ENCODE measurements around the gene DHH.

DNA sequence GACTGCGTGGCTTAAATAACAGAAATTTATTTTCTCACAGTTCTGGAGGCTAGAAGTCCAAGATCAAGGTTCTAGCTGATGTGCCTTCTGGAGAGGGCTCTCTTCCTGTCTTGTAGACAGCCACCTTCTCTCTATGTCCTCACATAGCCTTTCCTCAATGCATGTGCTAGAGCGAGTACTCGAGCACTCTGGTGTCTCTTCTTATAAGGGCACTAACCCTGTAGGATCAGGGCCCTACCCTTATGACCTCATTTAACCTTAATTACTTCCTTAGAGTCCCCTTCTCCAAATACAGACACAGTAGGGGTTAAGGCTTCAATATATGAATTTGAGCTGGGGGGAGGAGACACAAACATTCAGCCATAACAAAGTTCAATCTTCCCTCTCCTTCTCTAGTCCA is 10.2 kb downstream of the DHH start:
- TF ChIP-seq, protein P1, sequence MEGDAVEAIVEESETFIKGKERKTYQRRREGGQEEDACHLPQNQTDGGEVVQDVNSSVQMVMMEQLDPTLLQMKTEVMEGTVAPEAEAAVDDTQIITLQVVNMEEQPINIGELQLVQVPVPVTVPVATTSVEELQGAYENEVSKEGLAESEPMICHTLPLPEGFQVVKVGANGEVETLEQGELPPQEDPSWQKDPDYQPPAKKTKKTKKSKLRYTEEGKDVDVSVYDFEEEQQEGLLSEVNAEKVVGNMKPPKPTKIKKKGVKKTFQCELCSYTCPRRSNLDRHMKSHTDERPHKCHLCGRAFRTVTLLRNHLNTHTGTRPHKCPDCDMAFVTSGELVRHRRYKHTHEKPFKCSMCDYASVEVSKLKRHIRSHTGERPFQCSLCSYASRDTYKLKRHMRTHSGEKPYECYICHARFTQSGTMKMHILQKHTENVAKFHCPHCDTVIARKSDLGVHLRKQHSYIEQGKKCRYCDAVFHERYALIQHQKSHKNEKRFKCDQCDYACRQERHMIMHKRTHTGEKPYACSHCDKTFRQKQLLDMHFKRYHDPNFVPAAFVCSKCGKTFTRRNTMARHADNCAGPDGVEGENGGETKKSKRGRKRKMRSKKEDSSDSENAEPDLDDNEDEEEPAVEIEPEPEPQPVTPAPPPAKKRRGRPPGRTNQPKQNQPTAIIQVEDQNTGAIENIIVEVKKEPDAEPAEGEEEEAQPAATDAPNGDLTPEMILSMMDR (IDR thresholded peaks at IDR 0.05; ENCODE audit: extremely low read depth in 1 of 2, insufficient read depth in 1 of 2, low read depth in 1 of 2, low read length in 2 of 2), result no peak
- TF ChIP-seq POLR2A (IDR thresholded peaks at IDR 0.05; ENCODE audit: low read depth, low read length), result no peak
- no peak for TF ChIP-seq MYC (IDR thresholded peaks at IDR 0.05; ENCODE audit: low read depth, low read length)
- no peak for TF ChIP-seq EZH2 (IDR thresholded peaks at IDR 0.05; ENCODE audit: borderline replicate concordance, low read depth, low read length, severe bottlenecking)

Measured in endothelial cell of umbilical vein (primary cell).